Effector CD4-positive, alpha-beta T cell (primary cell): Measurements from ENCODE around the gene B4GALT5.

ENCODE experiments used
- DNase-seq: peaks from one replicate; pipeline ENCODE4 v3.0.0-alpha.2; 2020

Gene B4GALT5

DNA sequence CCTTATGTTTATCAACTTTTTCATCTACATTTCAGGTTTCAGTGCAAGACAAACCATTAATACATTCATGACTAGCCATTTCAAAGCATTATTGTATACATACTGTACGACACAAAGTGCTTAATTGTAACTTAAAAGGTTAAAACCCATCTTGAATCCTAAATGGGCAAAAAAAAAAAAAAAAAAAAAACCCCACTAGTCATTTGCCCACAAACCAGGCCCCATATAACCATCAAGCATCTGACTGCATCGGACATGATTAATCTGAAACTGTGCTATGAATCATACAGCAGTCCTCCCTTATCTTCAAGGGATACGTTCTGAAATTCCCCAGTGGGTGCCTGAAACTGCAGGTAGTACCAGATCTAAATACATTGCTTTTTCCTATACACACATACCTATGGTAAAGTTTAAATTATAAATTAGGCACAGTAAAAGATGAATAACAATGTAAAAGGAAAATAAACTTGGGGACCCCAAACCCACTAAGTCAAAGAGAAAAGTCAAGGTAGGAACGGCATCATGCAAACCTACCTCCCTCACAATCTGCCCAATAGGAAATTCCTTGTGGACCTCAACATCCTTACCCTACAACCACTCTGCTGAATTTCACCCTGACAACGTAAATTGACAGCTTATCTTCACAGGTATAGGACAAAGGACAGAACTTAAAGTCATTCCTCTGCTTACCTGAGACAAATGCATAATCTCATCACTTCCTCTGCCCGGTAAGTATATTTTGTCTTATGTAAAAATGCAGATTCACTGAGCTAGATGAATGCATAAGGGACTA is 14.3 kb downstream of the B4GALT5 start:
- DNase-seq, result no peak

GRCh38 chr20:49698477-49698876 is 15.2 kb downstream of the B4GALT5 start:
- DNase-seq, result no peak

GRCh38 chr20:49697071-49697470 is 16.6 kb downstream of the B4GALT5 start:
- no peak for DNase-seq

DNA sequence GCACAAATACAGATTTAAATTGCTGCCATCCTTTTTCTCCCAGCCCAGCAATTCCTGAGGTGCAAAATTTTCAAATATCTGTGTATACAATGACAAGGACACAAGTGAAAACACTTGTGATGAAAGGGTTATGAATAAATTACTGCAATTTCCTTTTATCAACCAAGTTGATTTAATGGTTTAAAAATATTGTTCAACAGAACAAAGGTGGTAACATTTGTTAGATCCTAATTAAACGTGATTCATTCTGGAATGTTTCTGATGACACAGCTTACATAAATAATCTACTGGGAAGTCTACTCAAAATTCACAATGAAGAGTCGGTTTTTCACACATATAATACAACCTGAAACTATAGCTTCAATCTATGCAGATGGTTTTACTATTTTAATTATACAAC is 17.1 kb downstream of the B4GALT5 start:
- DNase-seq, result no peak

GRCh38 chr20:49695830-49696229 is 17.8 kb downstream of the B4GALT5 start:
- no peak for DNase-seq

- DNase-seq, result no peak
Measured at GRCh38 chr20:49694450-49695071, 19.1 kb downstream of the B4GALT5 start.

DNA sequence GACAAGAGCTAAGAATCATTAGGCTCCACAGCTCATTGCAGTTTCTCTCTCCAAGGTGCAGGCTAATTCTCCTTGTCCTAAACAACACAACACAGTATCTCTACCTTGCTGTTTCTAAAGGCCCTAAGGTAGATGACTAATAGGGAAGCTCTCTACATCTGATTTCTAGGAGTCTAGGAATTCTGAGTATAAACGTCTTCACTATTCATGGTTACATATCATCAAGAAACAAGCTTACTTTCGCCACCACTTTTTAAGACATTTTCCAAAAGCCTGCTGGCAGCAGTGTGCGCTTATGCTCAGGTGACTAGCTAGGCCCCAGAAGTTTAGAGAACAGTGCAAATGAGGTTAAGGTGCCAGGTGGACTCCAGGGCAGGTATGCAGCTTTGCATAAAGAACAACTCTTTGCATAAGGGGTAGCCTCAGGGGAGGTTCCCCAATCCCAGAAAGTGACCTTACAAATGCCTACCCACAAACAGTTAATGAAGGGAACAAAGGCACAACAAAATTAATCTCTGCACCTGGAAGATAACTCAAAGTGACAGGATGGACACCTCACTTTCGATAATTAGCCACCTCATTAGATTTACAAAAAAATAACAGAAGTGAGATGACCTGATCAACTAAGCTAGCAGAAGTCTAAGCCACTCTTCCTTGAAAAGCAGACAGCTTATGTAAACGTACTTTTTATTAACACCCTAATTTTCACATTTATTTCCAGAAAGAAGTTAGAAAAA is 20.1 kb downstream of the B4GALT5 start:
- DNase-seq, result no peak

DNA sequence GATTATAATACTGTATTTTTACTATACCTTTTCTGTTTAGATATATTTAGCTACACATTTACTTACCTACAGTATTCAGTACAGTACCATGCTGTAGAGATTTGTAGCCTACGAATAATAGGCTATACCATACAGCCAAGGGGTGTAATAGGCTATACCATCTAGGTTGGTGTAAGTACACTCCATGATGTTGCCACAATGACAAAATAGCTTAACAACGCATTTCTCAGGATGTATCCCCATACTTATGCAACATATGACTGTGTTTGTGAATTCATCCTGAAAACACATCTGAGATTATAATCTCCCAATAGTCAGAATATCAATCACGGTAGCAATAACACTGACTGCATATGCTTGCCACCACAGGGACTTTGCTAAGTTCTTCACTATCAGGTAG is 20.7 kb downstream of the B4GALT5 start:
- no peak for DNase-seq

GRCh38 chr20:49691818-49692568 is 21.7 kb downstream of the B4GALT5 start:
- no peak for DNase-seq

DNA sequence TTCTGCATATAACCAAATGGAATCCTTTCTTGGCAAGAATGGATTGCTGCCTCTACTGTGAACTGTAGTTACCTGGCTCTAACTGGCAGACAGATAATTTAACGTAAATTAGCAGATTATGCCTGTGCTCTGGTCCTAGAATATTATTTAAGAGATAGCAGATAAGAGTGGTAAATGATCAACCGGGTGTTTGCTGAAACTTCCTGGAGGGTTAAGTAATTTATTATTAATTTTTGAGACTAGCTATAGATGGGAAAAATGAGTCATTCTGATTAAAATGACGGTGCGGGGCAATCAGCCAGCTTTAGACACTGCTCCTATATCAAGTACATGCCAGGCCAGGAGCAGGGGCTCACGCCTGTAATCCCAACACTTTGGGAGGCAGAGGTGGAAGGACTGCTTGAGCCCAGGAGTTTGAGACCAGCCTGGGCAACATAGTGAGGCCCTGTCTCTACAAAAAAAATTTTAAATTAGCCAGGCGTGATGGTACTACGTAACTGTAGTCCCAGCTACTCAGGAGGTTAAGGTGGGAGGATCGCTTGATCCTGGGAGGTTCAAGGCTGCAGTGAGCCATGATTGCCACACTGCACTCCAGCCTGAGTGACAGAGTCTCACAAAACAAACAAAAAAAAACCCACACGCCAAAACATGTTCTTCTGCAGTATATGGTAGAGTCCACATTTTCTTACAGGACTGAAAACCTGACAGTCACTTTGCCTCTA is 22.6 kb downstream of the B4GALT5 start:
- no peak for DNase-seq

- DNase-seq, result no peak
Measured at GRCh38 chr20:49687595-49688567, 25.8 kb downstream of the B4GALT5 start.

DNA sequence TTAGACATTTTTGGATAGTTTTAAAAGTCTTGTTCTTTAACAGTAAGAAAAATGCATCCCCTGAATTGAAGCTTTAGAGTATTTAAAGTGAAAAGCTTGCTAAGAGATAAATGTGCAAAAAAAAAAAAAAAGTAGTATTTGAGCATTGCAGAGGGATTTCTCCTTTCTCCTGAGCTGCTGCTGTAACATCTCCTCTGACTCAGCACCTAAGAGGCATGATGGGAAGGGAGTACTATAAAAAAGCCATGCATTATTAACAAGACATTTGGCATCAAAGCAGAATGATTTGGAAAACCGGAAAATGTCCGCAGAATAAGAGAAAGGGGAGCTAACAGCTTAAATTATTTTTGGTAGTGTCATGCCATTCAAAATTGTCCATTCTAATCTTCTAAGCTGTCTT is 27.9 kb downstream of the B4GALT5 start:
- DNase-seq, result no peak

GRCh38 chr20:49685161-49685601 is 28.5 kb downstream of the B4GALT5 start:
- DNase-seq, result no peak

DNA sequence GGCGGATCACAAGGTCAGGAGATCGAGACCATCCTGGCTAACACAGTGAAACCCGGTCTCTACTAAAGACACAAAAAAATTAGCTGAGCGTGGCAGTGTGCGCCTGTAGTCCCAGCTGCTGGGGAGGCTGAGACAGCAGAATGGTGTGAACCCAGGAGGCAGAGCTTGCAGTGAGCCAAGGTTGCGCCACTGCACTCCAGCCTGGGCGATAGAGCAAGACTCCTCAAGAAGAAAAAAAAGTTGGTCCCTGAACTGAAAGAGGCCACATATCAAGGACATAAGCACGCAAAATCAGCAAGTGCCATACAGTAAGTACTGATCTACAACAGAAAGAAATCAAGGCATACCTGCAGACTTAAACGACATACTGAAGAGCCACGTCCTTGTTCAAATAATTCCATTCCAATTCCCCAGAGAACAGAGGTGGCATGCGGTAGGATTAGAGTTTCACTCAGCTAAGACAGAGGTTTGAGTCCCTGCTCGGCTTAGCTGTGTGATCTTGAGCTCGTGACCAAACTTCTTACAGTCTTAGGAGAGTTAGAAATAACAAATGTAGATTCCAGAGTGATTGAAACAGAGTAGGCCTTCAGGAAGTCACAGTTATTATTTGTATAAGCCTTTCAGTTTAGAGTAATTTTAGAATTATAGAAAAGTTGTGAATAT is 29.2 kb downstream of the B4GALT5 start:
- no peak for DNase-seq

- DNase-seq, result no peak
Measured at GRCh38 chr20:49682798-49683197, 30.9 kb downstream of the B4GALT5 start.

- DNase-seq, result no peak
Measured at GRCh38 chr20:49682278-49682677, 31.4 kb downstream of the B4GALT5 start.

DNA sequence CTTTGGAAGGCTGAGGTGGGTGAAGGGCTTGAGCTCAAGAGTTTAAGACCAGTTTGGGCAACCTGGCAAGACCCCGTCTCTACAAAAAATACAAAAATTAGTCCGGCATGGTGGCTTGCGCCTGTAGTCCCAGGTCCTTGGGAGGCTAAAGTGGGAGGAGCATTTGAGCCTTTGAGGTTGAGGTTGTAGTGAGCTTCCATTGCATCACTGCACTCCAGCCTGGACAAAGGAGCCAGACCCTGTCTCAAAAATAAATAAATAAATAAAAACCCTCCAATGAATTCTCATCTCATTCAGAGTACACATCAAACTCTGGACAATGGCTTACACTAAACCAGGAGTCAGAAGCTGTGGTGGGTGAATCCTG is 31.8 kb downstream of the B4GALT5 start:
- DNase-seq, result no peak

DNA sequence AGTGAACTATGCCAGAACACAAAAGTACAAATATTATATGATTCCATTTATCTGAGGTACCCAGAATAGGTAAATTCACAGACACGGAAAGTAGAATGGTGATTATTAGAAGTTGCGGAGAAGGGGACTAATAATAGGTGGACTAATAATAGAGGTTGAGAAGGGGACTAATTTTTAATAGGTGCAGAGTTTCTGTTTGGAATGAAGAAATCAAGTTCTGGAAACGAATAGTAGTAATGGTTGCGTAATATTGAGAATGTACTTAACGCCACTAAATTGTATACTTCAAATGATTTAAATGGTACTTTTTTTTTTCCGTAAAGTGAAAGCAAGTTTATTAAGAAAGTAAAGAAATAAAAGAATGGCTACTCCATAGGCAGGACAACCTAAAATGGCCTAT is 33.2 kb downstream of the B4GALT5 start:
- no peak for DNase-seq

- DNase-seq, result no peak
Measured at GRCh38 chr20:49679634-49680033, 34.0 kb downstream of the B4GALT5 start.
